HCT116 (cell line): Measurements from ENCODE around the gene IRS1.

Experiments used
- POLR2A ChIP-seq: IDR thresholded peaks from 2 replicates; pipeline ENCODE4 v1.7.0; 2011; ENCODE audit warnings: borderline replicate concordance; ENCODE audit not compliant: insufficient read depth, insufficient read length; ENCODE audit errors: extremely low read depth
- POLR2AphosphoS5 ChIP-seq: IDR thresholded peaks from 2 replicates; pipeline ENCODE4 v1.6.1; 2011; ENCODE audit warnings: mild to moderate bottlenecking, low read depth, low read length, moderate library complexity

- no peak for TF ChIP-seq POLR2A
- TF ChIP-seq POLR2AphosphoS5: no peak
Measured at GRCh38 chr2:226794196-226794661, 5.4 kb downstream of the IRS1 start.
